Measurements from ENCODE around the gene ZNF697. TPM values are rescaled to one million over a fixed set of nuclear protein-coding genes. Genes with fewer than 3 reads are reported as not detected.
A peak's percentile ranks its signal among the peaks of the same experiment; 100 is the strongest.

Gene ZNF697
- polyA plus RNA-seq, 1 donor (not counting 4 experiments of a cell fraction or from before 2014, with no cell fraction given) = 4.7 TPM

DNA sequence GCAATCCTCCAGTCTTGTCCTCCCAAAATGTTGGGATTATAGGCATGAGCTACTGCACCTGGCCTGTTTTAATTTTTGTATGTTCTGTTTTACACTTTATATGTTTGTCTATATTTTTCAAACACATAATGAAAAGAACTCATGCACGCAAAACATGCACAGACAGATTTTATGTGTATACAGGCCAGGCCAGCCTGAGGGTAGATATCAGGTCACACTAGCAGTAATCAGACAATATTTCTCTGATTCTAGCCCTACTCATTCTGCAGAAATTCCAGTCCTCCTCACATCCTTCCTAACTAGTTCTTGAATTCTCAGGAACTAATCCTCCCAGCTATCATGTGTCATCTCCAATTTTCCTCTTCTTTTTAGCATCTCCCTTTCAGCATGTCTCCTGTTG lies 35.8 kb upstream of the ZNF697 start:
- H4K20me1 ChIP-seq (ENCODE audit: control insufficient read depth, extremely low read depth, insufficient read depth, low read length) = no peaks in the 10 kb centered on the region
- H3K36me3 ChIP-seq (ENCODE audit: control insufficient read depth in 2 of 2, extremely low read depth in 1 of 2, insufficient read depth in 2 of 2, low read length in 2 of 2) = no peaks in the 10 kb centered on the region
- H2AFZ ChIP-seq (ENCODE audit: control insufficient read depth, low read length) = no peak overlapping the region
- FAIRE-seq (peak; percentile 71), DNase-seq (ENCODE audit: low read depth, low spot score) (no peak)
- dilution Hi-C loops (cut with MboI; ENCODE audit: extremely low pct_ligation_motif_present, low sequenced_read_pairs) = no loop called here
- no peaks in the 10 kb centered on the region for H3K79me2 ChIP-seq (ENCODE audit: control insufficient read depth, insufficient read depth, low read length)
- no peak overlapping the region for H3K4me3 ChIP-seq (ENCODE audit: control insufficient read depth in 2 of 3, extremely low read depth in 1 of 3, insufficient read depth in 2 of 3, low read depth in 1 of 3, low read length in 3 of 3)
- H3K9me3 ChIP-seq (ENCODE audit: control insufficient read depth, low read depth, low read length) = no peaks in the 10 kb centered on the region
- peak overlapping the region; percentile 46 for H3K4me2 ChIP-seq (ENCODE audit: control insufficient read depth, extremely low read depth, insufficient read depth, low read depth, low read length)
- no peaks in the 10 kb centered on the region for H3K27me3 ChIP-seq (ENCODE audit: control insufficient read depth, extremely low read depth, insufficient read depth, low read length)
- TF ChIP-seq, protein P1, sequence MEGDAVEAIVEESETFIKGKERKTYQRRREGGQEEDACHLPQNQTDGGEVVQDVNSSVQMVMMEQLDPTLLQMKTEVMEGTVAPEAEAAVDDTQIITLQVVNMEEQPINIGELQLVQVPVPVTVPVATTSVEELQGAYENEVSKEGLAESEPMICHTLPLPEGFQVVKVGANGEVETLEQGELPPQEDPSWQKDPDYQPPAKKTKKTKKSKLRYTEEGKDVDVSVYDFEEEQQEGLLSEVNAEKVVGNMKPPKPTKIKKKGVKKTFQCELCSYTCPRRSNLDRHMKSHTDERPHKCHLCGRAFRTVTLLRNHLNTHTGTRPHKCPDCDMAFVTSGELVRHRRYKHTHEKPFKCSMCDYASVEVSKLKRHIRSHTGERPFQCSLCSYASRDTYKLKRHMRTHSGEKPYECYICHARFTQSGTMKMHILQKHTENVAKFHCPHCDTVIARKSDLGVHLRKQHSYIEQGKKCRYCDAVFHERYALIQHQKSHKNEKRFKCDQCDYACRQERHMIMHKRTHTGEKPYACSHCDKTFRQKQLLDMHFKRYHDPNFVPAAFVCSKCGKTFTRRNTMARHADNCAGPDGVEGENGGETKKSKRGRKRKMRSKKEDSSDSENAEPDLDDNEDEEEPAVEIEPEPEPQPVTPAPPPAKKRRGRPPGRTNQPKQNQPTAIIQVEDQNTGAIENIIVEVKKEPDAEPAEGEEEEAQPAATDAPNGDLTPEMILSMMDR (optimal IDR thresholded peaks at IDR 0.05 in 1 of 3, IDR thresholded peaks at IDR 0.05 in 1 of 3, conservative IDR thresholded peaks at IDR 0.05 in 1 of 3; ENCODE audit: extremely low read depth in 1 of 3, insufficient read depth in 2 of 3, low read length in 3 of 3) = no peak
- no peak for TF ChIP-seq EZH2 (IDR thresholded peaks at IDR 0.05; ENCODE audit: low read length)
- no peak overlapping the region for H3K27ac ChIP-seq (ENCODE audit: control insufficient read depth, insufficient read depth, low read length)
- peaks cover 40% of the 10 kb centered on the region for H3K4me1 ChIP-seq (ENCODE audit: control insufficient read depth, extremely low read depth, insufficient read depth, low read length)
- peaks cover 4% of the 10 kb centered on the region for H3K9me1 ChIP-seq (ENCODE audit: control insufficient read depth, extremely low read depth, insufficient read depth, low read length)
- no peak overlapping the region for H3K9ac ChIP-seq (ENCODE audit: control insufficient read depth, extremely low read depth, insufficient read depth, low read length)

DNA sequence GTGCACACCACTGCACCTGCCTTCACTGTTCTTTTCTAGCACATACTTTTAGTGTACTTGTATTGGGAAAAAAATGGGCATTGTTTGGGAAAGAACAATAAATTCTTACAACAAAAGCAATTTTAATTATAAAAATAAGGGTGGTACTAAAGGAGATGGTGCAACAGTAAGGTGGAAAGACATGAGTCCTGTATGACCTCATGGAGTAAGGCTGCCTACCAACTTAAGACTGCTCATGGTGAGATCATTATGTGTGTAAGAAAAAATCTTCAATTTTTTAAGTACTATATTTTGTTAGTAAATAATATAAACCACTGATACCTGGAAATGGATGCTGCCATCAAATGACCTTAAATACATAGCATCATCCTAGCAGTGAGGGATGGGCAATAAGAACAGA lies 34.1 kb upstream of the ZNF697 start:
- H3K4me2 ChIP-seq (ENCODE audit: control insufficient read depth, extremely low read depth, insufficient read depth, low read depth, low read length) = no peak overlapping the region
- TF ChIP-seq, protein P1 (optimal IDR thresholded peaks at IDR 0.05 in 1 of 3, IDR thresholded peaks at IDR 0.05 in 1 of 3, conservative IDR thresholded peaks at IDR 0.05 in 1 of 3; ENCODE audit: extremely low read depth in 1 of 3, insufficient read depth in 2 of 3, low read length in 3 of 3) = no peak
- no peak for TF ChIP-seq EZH2 (IDR thresholded peaks at IDR 0.05; ENCODE audit: low read length)
- no peak overlapping the region for H3K4me3 ChIP-seq (ENCODE audit: control insufficient read depth in 2 of 3, extremely low read depth in 1 of 3, insufficient read depth in 2 of 3, low read depth in 1 of 3, low read length in 3 of 3)
- no peak overlapping the region for H2AFZ ChIP-seq (ENCODE audit: control insufficient read depth, low read length)
- no peak overlapping the region for H3K27ac ChIP-seq (ENCODE audit: control insufficient read depth, insufficient read depth, low read length)
- no peaks in the 10 kb centered on the region for H3K36me3 ChIP-seq (ENCODE audit: control insufficient read depth in 2 of 2, extremely low read depth in 1 of 2, insufficient read depth in 2 of 2, low read length in 2 of 2)
- FAIRE-seq = no peak
- no peak overlapping the region for H3K9ac ChIP-seq (ENCODE audit: control insufficient read depth, extremely low read depth, insufficient read depth, low read length)
- no peaks in the 10 kb centered on the region for H3K27me3 ChIP-seq (ENCODE audit: control insufficient read depth, extremely low read depth, insufficient read depth, low read length)
- dilution Hi-C loops (cut with MboI; ENCODE audit: extremely low pct_ligation_motif_present, low sequenced_read_pairs) = no loop called here
- no peaks in the 10 kb centered on the region for H3K9me3 ChIP-seq (ENCODE audit: control insufficient read depth, low read depth, low read length)
- H3K9me1 ChIP-seq (ENCODE audit: control insufficient read depth, extremely low read depth, insufficient read depth, low read length) = peaks cover 4% of the 10 kb centered on the region
- DNase-seq (ENCODE audit: low read depth, low spot score) = no peak
- no peaks in the 10 kb centered on the region for H3K79me2 ChIP-seq (ENCODE audit: control insufficient read depth, insufficient read depth, low read length)
- H4K20me1 ChIP-seq (ENCODE audit: control insufficient read depth, extremely low read depth, insufficient read depth, low read length) = no peaks in the 10 kb centered on the region
- H3K4me1 ChIP-seq (ENCODE audit: control insufficient read depth, extremely low read depth, insufficient read depth, low read length) = peaks cover 27% of the 10 kb centered on the region

All from keratinocyte (primary cell).